ENCODE data around the gene MRPL3.
A peak's percentile ranks its signal among the peaks of the same experiment; 100 is the strongest.

The MRPL3 gene

DNA sequence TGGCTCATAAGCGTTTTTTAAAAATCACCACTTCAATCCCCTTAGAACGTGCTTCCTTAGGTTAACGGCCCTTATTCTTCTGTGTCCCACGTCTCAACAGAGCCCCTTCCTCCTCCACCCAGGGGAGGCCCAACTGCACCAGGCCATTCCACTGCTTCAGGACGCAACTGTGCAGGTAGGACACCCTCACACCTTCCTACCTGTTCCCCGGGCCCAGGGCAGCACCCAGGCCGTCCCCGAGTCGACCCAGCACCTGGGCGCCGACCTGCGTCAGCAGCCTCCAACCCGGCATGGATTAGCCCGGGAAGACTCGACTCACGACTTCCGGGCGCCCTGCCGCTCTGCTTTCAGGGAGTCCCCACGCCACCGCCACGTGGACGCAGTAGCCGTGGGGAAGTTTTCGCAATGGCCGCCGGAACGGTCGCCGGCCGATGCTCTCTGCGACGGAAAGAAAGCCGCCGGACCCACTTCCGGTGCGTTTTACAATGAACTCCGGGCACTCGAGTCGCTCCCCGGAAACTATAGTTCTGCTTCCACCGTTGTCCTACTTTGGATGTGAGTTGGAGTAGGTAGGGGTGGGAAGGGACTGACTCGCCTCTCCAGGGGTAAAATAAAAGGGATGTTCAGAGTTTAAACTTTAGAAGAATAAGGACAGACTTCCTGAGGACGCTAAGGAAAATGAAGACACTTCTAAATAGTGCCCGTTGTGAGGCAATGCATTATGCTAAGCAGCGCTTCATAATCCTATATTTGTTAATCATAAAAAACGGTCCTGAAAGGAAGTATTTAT, at the start of gene MRPL3:
Gene MRPL3, minus strand, starts transcription at position 442 of the 790 bp plus-strand sequence. Its CDS starts 150 bp downstream, at position 292.
- TF ChIP-seq, protein P1, sequence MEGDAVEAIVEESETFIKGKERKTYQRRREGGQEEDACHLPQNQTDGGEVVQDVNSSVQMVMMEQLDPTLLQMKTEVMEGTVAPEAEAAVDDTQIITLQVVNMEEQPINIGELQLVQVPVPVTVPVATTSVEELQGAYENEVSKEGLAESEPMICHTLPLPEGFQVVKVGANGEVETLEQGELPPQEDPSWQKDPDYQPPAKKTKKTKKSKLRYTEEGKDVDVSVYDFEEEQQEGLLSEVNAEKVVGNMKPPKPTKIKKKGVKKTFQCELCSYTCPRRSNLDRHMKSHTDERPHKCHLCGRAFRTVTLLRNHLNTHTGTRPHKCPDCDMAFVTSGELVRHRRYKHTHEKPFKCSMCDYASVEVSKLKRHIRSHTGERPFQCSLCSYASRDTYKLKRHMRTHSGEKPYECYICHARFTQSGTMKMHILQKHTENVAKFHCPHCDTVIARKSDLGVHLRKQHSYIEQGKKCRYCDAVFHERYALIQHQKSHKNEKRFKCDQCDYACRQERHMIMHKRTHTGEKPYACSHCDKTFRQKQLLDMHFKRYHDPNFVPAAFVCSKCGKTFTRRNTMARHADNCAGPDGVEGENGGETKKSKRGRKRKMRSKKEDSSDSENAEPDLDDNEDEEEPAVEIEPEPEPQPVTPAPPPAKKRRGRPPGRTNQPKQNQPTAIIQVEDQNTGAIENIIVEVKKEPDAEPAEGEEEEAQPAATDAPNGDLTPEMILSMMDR (IDR thresholded peaks at IDR 0.05; ENCODE audit: low read depth, low read length, missing control alignments): no peak
- peak within 1 kb of the TSS; percentile 88 for H3K4me3 ChIP-seq (ENCODE audit: low read depth, low read length)
- in situ Hi-C loops (cut with HindIII; ENCODE audit: low sequenced_read_pairs): no loop called here
- DNase-seq (ENCODE audit: low read depth): peak; percentile 79

DNA sequence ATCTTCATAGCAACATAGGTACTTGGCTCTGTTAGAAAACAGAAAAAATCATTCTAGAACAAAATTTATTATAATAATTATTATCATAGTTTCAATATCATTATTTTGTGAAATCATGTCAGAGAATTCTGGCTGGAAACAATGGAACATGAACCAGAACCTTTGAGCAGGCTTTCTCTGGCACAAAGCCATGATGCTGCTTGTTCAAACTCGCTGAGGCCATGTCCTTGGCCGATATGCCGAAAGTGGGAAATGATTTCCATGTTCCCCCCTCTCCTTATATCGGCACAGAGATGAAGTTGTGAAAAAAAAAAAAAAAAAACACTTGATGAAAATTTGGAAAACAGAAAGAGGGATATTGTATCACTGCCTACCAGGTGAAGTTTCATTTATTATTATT, 49.0 kb upstream of the MRPL3 start:
- in situ Hi-C loops (cut with HindIII; ENCODE audit: low sequenced_read_pairs): no loop called here
- H3K4me3 ChIP-seq (ENCODE audit: low read depth, low read length): no peak overlapping the region
- TF ChIP-seq, protein P1 (IDR thresholded peaks at IDR 0.05; ENCODE audit: low read depth, low read length, missing control alignments): no peak
- DNase-seq (ENCODE audit: low read depth): no peak

DNA sequence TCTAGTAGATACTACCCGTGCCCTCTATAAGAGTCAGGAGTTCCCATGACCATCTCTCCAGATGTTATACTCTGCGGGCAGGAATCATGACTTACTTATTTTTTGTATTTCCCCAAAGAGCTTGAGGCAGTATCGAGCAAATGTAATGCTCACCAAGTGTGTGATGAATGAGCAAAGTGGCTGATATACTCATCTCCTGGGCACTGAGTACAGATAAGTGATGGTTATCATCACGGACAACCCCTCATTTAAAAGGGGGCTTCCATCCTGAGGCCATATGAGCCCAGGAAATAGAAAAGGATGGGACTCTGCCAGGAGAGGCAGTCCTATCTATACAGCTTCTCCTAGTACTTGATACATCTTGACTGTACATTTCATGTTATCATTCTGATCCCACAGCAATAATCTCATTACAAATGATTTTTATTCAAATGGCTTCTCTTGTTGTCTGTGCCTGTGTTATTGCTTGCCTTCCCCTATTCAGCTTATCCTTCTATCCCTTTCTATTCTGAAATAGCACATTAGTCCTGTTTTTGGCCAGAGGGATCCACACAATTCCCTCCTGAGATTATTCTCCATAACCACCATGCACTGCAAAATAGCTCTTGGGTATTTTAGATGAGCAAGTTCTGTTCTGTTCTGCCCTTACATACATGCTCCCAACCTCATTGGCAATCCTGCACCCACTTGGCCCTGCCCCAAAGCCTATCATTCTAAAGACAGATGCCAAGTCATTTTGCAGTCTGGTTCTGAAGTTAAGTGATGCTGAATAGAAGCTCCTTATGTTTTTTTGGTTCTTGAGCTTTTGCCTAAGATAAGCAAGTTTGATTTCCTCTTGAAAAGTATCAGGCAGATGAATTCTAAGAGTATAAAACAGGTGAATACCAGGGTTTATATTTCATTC, 48.0 kb upstream of the MRPL3 start:
- no peak for DNase-seq (ENCODE audit: low read depth)
- no peak overlapping the region for H3K4me3 ChIP-seq (ENCODE audit: low read depth, low read length)
- TF ChIP-seq, protein P1 (IDR thresholded peaks at IDR 0.05; ENCODE audit: low read depth, low read length, missing control alignments): no peak
- in situ Hi-C loops (cut with HindIII; ENCODE audit: low sequenced_read_pairs): no loop called here

DNA sequence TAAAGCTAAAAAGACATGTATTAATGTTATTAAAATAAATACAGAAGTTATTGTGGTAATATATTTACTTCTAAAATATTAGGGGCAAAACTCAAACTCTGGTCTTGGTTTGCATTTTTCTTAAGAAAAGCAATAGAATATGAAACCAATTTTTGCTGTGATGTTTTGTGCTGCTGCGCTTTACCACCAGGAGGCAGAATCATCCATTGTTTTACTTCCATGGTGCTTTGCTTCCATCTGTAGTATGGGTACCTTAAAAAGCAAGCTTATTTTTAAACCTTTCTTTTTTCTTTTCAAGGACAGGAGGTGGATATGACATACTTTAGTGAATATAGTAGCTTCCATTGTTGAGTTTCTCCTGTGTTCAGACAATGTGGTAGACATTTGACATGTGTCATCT, 46.6 kb upstream of the MRPL3 start:
- TF ChIP-seq, protein P1 (IDR thresholded peaks at IDR 0.05; ENCODE audit: low read depth, low read length, missing control alignments): peak; percentile 22
- in situ Hi-C loops (cut with HindIII; ENCODE audit: low sequenced_read_pairs): no loop called here
- H3K4me3 ChIP-seq (ENCODE audit: low read depth, low read length): no peak overlapping the region
- DNase-seq (ENCODE audit: low read depth): no peak

DNA sequence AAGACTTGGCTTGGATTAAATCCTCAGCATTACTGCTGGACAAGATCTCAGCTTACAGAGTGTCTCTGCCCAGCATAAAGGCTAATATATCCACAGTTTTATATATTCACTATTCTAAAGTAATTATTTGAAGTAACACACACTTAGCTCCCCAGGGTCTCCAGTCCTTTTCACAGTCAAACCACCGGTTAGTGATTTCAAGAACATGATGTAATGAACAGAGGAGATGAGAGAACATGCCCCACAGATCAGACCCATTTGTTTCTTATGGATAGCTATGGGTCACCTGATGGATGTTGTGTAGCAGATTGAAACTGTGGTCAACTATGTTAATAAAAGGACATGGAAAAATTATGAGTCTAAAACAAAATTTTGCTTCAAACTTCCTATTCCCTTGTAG, 44.8 kb upstream of the MRPL3 start:
- no peak overlapping the region for H3K4me3 ChIP-seq (ENCODE audit: low read depth, low read length)
- TF ChIP-seq, protein P1 (IDR thresholded peaks at IDR 0.05; ENCODE audit: low read depth, low read length, missing control alignments): no peak
- in situ Hi-C loops (cut with HindIII; ENCODE audit: low sequenced_read_pairs): no loop called here
- DNase-seq (ENCODE audit: low read depth): no peak

DNA sequence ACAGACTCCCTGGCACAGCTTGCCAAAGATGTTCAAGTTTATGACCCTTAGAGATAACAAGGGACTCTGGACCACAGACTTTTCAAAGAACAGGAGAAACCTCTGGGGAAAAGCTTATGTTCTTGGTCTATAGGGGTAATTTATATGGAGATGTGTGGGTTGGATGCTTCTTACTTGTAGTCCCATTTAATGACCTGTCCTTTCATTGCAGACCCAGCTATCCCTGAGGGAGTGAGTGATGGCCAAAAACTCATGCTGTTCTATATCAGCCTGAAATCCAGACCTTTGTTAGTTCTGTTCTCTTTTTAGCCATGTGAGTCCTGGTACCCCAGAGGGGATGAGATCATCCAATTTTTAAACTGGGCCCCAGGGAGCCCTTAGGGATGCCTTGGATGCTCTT, 43.7 kb upstream of the MRPL3 start:
- TF ChIP-seq, protein P1 (IDR thresholded peaks at IDR 0.05; ENCODE audit: low read depth, low read length, missing control alignments): no peak
- in situ Hi-C loops (cut with HindIII; ENCODE audit: low sequenced_read_pairs): no loop called here
- DNase-seq (ENCODE audit: low read depth): no peak
- no peak overlapping the region for H3K4me3 ChIP-seq (ENCODE audit: low read depth, low read length)
